GM21367 (cell line): Measurements from ENCODE around the gene NHERF1.

ENCODE experiments used
- ATAC-seq: cut with Tn5 transposase; IDR thresholded peaks from one replicate; pipeline ENCODE4 v1.9.1; 2021; ENCODE audit not compliant: unreplicated experiment

The NHERF1 gene

DNA sequence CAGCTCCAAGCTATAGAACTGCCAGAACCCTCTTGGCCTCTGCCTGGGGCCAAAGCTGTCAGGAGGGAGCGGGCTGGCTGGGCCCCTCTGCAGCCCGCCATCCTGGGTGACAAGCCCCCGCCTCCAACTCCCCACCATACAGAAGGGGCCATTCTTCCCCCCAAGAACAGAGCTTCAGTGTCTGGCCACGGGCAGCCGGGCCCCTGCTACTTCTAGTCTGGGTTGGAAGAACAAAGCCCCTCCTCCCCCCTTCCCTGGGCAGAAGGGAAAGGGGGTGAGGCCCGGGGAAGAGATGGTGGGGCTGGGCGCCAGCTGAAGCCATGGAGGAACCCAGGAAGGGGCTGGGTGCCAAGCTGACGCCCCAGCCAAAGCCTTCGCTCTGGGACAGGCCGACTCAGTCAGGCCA lies 18.7 kb downstream of the NHERF1 start:
- ATAC-seq, result no peak

DNA sequence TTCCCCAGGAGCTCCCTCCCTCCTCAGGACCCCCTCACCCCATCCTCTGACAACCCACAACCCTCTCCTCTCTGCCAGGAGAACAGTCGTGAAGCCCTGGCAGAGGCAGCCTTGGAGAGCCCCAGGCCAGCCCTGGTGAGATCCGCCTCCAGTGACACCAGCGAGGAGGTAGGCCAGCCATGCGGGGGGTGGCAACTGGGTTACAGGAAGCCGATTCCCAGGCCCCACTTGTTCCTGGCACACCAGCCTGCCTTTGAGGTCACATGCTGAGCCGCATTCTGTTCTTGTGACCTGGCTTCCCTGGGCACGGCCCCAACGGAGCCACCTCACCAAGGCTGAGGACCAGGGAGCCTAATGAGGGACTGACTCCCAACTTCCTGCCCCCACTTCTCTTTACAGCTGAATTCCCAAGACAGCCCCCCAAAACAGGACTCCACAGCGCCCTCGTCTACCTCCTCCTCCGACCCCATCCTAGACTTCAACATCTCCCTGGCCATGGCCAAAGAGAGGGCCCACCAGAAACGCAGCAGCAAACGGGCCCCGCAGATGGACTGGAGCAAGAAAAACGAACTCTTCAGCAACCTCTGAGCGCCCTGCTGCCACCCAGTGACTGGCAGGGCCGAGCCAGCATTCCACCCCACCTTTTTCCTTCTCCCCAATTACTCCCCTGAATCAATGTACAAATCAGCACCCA lies 19.8 kb downstream of the NHERF1 start:
- ATAC-seq, result no peak

DNA sequence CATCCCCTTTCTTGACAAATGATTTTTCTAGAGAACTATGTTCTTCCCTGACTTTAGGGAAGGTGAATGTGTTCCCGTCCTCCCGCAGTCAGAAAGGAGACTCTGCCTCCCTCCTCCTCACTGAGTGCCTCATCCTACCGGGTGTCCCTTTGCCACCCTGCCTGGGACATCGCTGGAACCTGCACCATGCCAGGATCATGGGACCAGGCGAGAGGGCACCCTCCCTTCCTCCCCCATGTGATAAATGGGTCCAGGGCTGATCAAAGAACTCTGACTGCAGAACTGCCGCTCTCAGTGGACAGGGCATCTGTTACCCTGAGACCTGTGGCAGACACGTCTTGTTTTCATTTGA lies 20.3 kb downstream of the NHERF1 start:
- ATAC-seq, result no peak

DNA sequence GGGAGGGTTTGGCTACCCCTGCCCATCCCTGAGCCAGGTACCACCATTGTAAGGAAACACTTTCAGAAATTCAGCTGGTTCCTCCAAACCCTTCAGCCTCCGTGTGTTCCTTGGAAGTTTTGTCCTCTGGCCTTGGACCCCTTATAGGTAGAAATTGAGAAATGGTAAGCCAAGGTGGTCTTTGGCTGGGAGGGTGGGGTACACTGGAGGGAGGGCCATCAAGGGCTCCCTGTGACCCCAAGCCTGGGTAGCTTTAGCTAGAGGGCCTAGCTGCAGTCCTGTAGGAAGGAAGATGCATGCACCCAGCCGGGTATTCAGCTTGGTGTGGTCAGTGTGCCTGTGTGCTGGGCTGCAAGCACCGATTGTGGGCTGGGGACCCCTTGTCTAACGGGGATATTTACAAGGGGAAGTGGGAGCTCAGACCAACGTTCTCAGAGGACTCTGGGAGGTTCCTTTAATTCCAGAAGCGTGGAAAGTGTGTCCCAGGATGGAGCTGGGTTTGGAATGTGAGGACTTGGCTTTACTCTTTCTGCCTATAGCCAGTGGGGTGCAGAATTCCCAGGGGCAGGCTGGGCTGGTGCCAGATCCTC lies 20.9 kb downstream of the NHERF1 start:
- no peak for ATAC-seq

DNA sequence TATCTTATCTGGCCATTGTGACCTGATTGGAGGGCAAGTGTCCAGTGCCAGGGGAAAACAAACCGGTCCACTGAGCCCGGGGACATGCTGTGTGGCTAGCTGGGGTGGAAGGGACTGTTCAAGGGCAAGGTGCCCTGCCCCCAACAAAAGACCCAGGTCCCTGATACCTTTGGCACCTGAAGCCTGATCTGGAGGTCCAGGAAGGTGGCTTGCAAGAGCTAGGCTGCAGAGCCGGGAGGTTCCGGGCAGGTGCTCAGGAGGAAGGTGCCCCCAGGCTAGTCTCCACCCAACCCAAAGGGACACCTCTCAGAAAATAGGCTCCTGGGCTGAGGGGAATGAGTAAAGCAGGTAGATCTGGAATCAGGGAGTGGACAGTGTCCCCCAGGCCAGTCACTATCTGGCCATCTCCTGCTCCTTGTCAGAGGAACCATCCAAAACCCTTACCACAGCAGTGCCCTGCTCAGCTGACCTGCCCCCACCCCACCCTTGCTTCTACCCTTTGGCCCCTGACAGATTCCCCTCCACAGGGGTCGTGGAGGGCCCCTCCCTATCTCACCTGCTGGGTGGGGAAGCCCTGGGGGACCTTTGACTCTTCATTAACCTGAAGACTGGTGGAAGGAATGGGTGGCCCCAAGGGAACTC lies 21.5 kb downstream of the NHERF1 start:
- ATAC-seq, result no peak

DNA sequence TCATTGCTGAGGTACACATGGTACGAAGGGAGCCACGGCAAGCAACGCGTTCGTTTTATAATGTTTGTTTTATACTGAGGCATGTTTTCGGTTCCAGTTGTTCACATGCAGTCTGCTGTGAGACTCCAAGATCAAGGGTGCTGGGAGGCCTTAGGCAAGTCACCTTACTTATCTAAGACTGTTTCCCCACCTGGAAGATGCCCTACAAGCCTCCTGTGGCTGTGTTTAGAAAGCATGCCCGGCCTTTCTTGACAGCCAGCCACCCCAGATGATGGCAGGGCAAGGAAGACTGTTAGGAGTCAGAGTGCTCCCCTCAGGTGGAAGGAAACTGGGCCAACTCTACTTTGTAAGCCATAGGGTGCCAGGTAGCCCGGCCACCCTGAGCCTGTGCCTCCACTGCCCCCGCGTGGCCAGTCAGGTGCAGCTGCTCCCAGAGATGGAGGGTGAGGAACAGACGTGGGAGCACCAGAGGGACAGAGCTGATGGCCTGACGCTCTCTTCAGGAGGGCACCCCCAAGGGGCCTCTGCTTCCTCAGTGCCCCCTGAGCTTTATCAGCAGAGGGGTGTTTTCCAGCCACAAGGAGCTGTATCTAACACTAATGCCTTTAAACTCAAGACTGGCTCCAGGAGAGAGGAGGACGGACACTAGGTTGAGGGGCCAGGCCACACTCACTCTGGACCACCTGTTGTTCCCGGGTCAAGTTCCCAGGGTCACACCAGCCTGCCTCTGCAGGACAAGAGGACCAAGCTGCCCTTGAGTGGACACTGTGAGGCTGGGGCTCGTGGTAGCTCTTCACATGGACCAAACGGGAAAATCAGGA lies 22.3 kb downstream of the NHERF1 start:
- no peak for ATAC-seq

DNA sequence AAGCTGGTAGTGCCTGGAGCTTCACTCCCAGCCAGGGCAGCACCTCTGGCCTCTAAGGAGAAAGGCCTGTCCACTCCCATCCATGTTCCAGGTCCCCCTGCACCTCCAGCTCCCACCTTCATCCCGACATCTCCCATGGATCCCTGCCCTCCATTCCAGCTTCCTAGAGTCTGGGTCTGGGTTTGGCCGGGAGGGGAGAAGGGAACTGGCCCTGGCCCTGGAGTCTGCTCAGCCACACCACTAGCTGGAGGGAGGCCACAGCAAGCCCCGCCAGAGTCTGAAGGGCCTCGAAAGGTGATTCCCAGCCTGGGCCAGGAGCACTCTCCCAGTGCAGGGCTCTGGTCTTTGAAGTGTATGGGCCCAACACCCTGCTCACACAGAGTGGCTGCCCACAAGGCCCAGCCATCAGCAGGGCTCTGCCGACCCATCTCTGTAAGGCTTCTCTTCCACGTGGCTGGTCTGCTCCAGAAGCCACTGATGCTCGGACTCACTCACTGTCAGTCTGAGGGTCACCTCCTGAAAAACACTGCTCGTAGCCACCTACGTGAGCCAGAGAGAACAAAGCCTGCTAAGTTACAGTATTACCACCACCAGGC lies 23.0 kb downstream of the NHERF1 start:
- ATAC-seq, result no peak

DNA sequence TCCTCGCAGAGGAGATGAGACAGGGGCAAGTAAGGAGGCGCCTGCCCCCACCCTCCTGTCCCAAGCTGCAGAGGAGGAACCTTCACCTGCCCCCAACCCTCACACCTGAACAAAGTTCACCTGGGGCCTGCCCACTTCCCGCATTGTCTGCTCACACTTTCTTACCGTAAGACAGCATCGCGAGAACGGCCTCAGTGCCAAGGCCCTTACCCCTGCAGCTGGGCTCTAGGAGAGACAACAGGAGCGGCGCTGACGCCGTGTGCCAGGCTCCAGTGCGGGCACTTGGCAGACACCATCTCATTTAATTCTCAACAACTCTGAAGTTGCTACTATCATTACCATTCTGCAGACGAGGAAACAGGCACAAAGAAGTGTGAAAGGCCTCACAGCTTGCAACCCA lies 23.6 kb downstream of the NHERF1 start:
- no peak for ATAC-seq

DNA sequence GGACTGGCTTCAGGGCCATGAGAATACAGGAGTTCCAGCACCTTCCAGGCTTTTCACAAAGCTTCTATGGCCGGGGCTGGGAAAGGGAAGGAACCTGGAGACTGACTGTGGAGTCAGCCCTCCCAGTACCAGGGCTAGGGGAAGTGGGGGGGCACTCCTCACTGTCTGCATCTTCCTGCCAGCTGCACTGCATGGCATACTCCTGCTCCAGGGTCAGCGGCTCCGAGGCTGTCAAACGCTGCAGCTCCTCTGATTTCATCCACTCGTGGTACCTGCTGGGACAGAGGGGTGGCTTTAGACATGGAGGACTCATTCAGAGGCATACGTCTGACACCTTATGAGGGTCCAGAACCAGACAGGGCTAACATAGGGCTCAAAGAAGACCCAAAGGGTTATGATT lies 25.0 kb downstream of the NHERF1 start:
- no peak for ATAC-seq

DNA sequence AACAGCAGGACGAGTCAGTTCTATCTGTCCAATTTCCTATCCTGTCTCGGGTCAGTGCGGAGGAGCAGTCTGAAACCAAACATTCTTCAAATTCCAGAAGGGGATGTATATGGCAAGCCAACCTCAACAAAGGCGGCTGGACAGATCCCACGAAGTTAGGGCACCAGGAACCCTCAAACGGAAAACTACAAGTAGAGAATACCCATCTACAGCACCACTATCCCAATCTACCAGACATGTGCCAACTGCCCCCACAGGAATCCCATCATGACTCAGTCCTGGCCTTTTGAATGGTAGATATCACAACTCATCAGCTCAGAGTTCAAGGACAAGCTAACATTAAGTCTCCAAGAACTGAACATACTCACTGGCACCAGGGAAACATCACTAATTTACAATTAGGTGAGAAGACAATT lies 25.5 kb downstream of the NHERF1 start:
- ATAC-seq, result no peak

DNA sequence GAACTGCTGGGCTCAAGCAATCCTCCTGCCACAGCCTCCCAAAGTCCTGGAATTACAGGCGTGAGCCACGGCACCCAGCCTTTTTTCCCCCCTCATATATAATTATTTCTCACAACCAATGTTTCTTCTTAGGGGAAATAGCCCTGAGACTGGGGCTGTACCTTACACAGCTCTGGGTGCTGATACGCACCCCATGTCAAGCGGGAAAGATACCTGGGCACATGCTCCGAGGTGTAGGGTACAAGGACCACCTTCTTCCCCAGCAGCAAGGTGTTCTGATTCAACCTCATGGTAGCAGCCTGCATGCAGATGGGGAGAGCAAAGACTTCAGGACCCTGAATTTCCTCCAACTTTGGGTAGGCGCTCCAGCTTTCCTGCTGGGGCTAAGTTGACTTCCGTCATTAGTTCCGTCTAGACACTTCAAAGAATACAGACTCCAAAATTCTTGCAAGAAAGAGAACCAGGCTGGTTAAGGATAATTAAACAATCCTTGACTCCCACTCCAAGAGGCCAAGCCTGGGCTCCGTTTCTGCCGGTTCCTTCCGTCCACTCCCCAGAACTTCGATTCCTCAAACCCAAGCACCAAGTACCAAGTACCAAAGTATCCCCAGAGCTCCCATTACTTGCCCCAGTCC lies 27.1 kb downstream of the NHERF1 start:
- ATAC-seq, result no peak

DNA sequence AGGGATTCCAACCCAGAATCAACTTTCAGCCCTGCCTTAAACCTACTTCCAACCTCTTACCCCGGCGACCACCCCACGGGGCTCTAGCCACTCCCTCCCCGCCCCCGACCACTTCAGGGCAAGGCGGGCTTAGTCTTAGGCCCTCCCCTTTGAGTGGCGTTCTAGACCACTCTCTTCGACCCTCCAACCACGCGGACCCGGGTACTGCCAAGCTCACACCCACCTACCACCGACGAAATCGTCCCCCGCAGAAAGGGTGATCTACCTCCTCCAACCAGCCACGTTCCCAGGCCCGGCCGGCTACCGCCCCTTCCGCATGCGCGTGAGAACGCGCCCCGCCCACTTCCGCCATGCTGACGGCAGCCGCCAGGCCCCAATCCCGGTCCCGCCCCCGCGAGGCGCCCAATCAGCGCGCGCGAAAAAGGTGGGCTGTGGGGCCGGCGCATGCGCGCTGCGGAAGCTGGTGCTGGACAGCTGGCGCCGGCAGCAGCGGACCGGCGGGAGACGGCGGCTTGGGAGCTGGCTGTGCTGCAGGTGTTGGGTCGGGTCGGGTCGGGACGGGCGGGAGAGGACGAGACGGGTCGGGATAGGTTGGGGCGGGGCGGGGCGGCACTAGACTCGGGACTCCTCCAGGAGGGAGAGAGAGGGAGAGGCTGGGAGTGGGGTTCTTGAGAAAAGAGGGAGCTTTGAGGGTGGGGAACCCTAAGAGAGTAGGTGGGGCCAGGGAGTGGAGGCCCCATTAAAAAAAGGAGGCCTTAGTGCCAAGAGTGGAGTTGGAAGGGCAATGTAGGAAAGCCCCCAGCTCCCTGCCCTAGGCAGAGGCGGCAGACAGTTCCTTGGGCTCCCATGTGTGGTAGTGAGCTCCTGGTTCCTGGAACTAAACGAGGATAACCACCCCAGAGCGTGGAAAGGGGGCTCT lies 27.9 kb downstream of the NHERF1 start, which contains the start of gene NAT9:
Gene NAT9 (minus strand): TSS at position 302 of the 919 bp plus-strand sequence. CDS start 647 bp downstream, outside the sequence.
- peak; percentile 67 for ATAC-seq

DNA sequence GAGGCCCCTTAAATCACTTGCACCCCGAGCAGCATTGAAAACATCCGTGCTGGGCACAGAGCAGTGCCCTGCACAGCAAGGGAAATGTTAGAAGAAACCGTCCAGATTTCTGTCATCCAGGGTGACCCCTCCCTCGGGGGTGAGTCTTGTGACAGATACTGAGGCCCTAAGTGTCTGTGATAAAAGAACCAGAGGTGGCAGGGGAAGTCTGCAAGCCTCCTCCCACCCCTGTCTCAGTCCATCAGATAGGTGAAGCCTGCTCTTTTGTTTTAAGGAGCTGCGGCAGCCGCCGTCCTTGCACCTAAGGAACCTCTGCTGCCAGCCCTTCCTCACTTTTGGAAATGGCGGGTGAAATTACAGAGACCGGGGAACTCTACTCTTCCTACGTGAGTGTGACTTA lies 28.6 kb downstream of the NHERF1 start:
- no peak for ATAC-seq

DNA sequence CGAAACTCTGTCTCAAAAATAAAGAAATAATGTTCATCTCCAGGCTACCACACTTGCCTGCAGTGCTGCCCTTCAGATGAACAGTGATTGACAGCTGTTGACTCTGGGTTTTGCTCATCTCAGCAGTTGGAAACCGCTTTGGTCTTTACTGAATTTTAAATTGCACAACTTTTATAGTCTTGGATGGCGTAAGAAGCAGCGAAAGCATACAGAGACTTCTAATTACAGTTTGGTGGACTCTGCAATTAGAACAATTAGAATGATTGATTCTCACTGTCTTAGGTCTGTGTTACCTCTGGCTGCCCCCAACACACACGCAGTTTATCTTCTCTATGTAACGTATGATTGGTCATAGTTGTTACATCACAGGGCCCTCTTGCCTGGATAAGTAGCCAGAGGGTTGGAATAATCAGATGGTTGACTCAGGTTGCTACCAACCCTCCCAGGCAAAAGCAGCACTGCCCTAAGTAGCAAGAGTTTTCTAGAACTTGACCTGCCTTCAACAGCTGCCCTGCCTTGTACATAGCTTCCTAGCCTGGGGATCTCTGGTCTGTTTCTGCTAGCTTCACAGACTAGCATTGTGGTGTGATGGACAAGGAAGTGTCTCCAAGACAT lies 29.6 kb downstream of the NHERF1 start:
- no peak for ATAC-seq

DNA sequence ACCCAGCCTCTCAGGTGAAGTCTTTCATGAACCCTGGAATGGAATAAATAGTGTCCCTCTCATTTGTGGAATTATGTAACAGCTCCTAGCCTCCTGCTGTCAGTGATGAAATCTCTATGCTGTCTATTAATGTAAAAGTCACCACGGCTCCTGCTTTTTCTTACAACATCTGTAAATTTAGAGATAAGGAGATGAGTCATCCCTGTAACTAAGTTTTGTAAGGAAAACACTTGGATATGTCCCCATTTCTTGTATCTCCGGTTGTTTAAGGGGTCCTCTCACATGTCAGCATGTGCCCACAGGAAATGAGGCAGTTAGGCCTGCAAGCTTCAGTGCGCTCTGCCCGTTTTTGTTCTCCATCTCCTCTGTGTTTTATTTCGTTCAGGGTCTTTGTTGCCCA lies 30.5 kb downstream of the NHERF1 start:
- ATAC-seq, result no peak

DNA sequence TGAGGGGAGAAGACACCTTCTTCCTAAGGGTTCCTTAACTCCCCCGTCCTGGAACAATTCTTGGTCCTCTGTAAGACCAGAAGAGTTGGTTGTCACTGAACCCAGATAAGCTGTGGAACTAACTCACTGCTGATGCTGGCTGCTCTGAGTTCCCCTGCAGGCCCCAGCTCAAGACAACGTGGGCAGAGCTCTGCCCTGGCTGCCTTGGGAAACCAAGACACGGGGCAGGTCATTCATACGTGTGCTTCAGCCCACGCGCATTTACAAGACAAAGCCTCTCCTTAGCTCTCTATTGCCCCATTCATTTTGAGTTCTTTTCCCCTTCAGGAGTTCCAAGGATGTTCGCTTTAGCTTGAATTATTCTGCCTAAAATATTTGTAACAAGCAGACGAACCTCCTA lies 31.1 kb downstream of the NHERF1 start:
- ATAC-seq, result no peak

DNA sequence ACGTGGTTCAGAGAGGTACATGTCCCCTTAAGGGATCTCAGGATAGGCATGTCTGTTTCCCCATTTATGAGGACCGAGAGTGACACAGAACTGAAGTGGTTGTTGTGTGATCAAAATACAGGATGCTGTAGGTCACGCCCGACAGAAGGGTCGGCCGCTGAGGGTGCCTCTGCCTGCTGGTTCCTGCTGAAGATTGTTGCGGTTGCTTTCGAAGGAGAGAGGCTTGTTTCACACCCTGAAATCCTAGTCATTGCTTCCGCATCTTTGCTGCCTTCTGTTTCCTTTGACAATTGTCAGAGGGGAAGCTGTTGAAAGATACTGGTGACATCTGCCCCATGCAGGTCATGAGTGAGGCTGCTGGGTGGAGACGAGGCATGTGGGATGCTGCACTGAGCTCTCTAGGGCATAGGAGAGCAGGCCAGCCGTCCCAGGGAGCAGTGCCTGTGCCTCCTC lies 31.5 kb downstream of the NHERF1 start:
- peak; percentile 40 for ATAC-seq

DNA sequence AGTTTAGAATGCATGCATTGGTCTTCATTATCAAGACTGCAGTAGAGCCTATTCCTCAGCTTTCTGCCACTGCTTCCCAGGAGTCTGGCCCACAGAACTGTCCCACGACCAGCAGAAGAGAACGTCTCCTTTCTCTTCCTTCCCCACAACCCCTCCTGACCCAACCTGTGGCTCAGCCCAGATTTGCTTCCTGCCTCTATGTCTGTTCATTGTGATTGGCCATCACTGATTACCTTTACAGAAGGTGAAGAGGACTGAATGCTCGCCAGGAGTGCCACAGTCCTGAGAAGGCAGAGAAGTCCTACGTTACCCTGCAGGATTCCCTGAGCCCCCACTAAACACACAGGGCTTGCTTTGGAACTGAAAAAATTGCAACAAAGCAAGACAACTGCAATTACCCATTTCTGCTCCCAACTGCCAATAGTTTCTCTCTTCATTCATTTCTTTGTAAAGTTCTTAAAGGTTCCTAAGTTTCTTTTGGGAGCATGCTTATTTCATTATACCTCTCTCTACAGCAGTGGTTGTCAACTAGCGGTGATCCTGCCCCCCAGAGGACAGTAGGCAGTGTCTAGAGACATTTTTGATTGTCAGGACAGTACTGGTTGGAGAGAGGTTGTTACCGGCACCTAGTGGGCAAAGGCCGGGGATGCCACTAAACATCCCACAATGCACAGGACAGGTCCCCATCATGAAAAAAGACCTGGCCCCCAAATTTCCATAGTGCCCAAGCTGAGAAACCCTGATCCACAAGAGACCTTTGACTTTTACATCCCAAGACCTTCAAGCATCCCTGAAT lies 32.2 kb downstream of the NHERF1 start:
- ATAC-seq, result no peak
